IPS DF 6.9 (cell line): Measurements from ENCODE around the gene TMOD4.

Source experiments
- DNase-seq: peaks from one replicate; pipeline ENCODE4 v3.0.0-alpha.2; 2013; ENCODE audit warnings: low read depth, low spot score
- H3K27ac ChIP-seq: one replicate; pipeline ENCODE4 v1.5.1; 2013; ENCODE audit warnings: low read length, control low read depth
- H3K27me3 ChIP-seq: 2 replicates; pipeline ENCODE4 v1.6.1; 2013; ENCODE audit warnings: mild to moderate bottlenecking, low read length; ENCODE audit not compliant: control insufficient read depth, insufficient read depth
- H3K36me3 ChIP-seq: 2 replicates; pipeline ENCODE4 v1.6.1; 2013; ENCODE audit warnings: low read length; ENCODE audit not compliant: control insufficient read depth, insufficient read depth
- H3K4me1 ChIP-seq: 2 replicates; pipeline ENCODE4 v1.6.1; 2013; ENCODE audit warnings: low read length; ENCODE audit not compliant: control insufficient read depth, insufficient read depth
- H3K4me3 ChIP-seq: 2 replicates; pipeline ENCODE4 v1.5.1; 2013; ENCODE audit warnings: mild to moderate bottlenecking, low read length
- H3K9me3 ChIP-seq: 2 replicates; pipeline ENCODE4 v1.6.1; 2013; ENCODE audit warnings: low read length, inconsistent platforms; ENCODE audit not compliant: control insufficient read depth, insufficient read depth
- WGBS: extraction: QIAGEN DNeasy Blood & Tissue Kit; methylation state at CpG from one replicate; pipeline ENCODE4 v1.1.7; 2013; ENCODE audit warnings: mixed read lengths, missing lambda C conversion rate; ENCODE audit not compliant: insufficient read length, insufficient coverage; 5-methylcytosine and 5-hydroxymethylcytosine counted together

Gene TMOD4

DNA sequence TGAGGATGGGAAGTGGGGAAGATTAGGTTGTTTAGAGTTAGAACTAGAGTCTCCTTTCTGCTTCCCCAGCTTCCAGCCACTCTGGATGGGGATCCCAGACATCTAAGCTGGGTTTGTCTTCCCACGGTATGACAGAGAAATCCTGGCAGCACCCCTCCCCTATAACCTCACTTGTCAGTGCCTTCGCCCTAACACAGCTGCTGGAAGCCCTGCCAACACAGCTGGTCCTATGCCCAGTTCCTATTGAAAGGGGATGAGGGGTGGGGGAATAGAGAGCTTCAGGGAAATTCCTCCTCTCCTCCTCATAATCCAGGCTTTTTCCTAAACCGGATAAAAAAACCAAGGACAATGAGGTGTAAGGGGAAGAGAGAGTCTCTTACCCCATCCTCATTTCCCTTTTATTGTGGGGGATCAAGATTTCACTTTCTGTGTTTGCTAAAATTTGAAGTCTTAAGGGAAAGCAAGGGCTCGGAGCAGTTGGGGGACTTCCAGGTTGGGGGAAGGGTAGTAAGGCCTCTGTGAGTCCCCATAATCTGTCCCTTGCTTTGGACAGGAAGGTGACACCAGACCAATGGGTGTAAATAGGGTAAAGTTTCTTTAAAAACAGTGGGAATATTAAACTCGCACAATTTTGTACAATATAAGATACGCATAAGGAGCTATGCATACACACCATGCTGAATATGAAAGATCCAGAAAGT, 590 bp downstream of the TMOD4 start:
- no peaks in the 10 kb centered on the region for H3K4me1 ChIP-seq
- H3K4me3 ChIP-seq, result no peak overlapping the region
- no CpG with 5 or more reads among the region's 6 CpGs for WGBS
- no peaks in the 10 kb centered on the region for H3K9me3 ChIP-seq
- peaks cover 10% of the 10 kb centered on the region; the same call in 1 of the 2 replicates for H3K36me3 ChIP-seq
- H3K27me3 ChIP-seq, result no peaks in the 10 kb centered on the region
- no peak overlapping the region for H3K27ac ChIP-seq
- no peak for DNase-seq

DNA sequence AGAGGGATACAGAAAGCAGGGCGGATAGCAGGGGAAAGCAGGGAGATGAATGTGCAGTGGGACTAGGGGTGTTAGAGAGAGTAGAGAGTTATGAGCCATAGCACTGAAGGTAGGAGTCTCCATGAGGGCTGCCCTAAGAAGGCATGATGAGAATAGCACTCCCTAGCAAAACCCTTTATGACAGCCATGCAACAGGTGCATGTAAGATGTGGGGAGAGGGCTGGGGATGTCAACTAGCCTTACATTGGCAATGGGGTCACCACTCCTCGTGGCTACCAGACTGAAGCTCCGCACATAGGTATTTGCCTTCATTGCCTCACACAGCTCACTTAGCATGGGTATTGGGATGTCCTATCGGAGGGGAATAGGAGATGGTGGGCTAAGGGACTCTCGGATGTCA, 4.6 kb downstream of the TMOD4 start:
- no peak overlapping the region for H3K27ac ChIP-seq
- H3K27me3 ChIP-seq, result no peaks in the 10 kb centered on the region
- H3K36me3 ChIP-seq, result 0 out of 2 replicates have a peak, but pooled peaks cover 2% of the 10 kb centered on the region
- DNase-seq, result no peak
- no CpG with 5 or more reads among the region's 5 CpGs for WGBS
- H3K9me3 ChIP-seq, result no peaks in the 10 kb centered on the region
- no peaks in the 10 kb centered on the region for H3K4me1 ChIP-seq
- no peak overlapping the region for H3K4me3 ChIP-seq

DNA sequence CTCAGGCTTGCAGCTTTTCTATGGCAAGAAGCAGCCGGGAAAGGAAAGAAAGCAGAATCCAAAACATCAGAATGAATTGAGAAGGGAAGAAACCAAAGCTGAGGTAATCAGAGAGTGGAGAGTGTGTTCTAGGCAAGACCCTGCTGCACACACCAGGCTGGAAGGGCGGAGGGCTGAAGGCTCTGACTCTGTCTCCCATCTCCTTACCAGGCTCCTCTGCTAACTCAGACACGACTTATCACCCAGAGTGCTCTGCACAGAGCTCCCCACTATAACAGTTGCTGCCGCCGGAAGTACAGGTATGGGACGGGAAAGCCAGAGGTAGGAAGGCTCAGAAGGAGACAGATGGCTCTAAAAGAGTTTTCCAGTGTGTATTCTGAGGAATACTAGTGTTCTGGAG, 8.7 kb downstream of the TMOD4 start:
- no peak for DNase-seq
- Histone ChIP-seq H3K27me3 (no peaks in the 10 kb centered on the region), H3K4me3 (no peak overlapping the region; the same call in 1 of the 2 replicates), H3K27ac (no peak overlapping the region), H3K9me3 (no peaks in the 10 kb centered on the region), H3K4me1 (no peaks in the 10 kb centered on the region), H3K36me3 (no peaks in the 10 kb centered on the region)
- no CpG with 5 or more reads among the region's 6 CpGs for WGBS

GRCh38 chr1:151166505-151166956, 9.2 kb downstream of the TMOD4 start:
- Histone ChIP-seq H3K27me3 (no peaks in the 10 kb centered on the region), H3K27ac (no peak overlapping the region), H3K36me3 (no peaks in the 10 kb centered on the region), H3K4me1 (no peaks in the 10 kb centered on the region), H3K9me3 (no peaks in the 10 kb centered on the region), H3K4me3 (peak overlapping the region; percentile 72; the same call in 1 of the 2 replicates)
- no CpG with 5 or more reads among the region's 15 CpGs for WGBS
- DNase-seq, result no peak

- no CpG with 5 or more reads among the region's 38 CpGs for WGBS
- H3K9me3 ChIP-seq, result no peaks in the 10 kb centered on the region
- H3K27ac ChIP-seq, result no peak within 1 kb of the TSS
- DNase-seq, result peak; percentile 96
- no peaks in the 10 kb centered on the region for H3K4me1 ChIP-seq
- no peaks in the 10 kb centered on the region for H3K27me3 ChIP-seq
- no peaks in the 10 kb centered on the region for H3K36me3 ChIP-seq
- H3K4me3 ChIP-seq, result peak within 1 kb of the TSS; percentile 72
Measured at GRCh38 chr1:151165738-151166504, 9.9 kb downstream of the TMOD4 start, which contains the start of the genes LYSMD1 and SCNM1. Gene LYSMD1, minus strand, starts transcription at chr1:151165902. Its CDS starts 644 bp downstream, at chr1:151165258. Gene SCNM1, plus strand, starts transcription at chr1:151166144. Its CDS starts 9 bp downstream, at chr1:151166153.

- Histone ChIP-seq H3K4me3 (peak overlapping the region; percentile 45; the same call in 1 of the 2 replicates), H3K4me1 (no peaks in the 10 kb centered on the region), H3K27ac (no peak overlapping the region), H3K9me3 (no peaks in the 10 kb centered on the region), H3K27me3 (no peaks in the 10 kb centered on the region), H3K36me3 (no peaks in the 10 kb centered on the region; the same call in 1 of the 2 replicates)
- no peak for DNase-seq
- no CpG with 5 or more reads among the region's 15 CpGs for WGBS
Measured at GRCh38 chr1:151165281-151165737, 10.5 kb downstream of the TMOD4 start.

DNA sequence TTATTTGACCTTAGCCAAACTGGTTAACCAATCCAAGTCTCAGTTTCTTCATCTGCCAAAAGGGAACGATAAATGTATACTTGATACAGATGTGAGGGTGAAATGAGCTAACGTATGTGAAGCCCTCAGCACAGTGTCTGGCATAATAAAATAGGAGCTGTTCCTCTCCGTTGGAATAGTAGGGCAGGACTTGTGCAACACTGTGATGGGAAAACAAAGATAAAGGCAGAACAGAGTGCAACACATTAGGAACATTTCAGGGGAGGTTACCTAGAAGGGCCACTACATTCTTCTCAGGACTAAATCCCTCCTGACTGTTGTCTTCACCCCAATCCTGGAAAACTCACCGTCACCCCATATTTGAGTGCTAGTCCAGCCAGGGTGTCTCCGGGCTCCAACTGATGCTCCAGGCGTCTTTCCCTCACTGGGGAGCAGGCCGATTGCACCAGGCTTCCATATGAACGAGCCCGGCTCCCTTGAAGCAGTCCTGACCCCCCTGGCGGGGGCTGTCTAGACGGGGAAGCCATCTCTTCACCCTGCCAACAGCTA, 11.0 kb downstream of the TMOD4 start:
- no CpG with 5 or more reads among the region's 11 CpGs for WGBS
- no peak for DNase-seq
- no peaks in the 10 kb centered on the region; the same call in 1 of the 2 replicates for H3K36me3 ChIP-seq
- no peaks in the 10 kb centered on the region for H3K4me1 ChIP-seq
- H3K4me3 ChIP-seq, result peak overlapping the region; percentile 45; the same call in 1 of the 2 replicates
- H3K27ac ChIP-seq, result no peak overlapping the region
- H3K27me3 ChIP-seq, result no peaks in the 10 kb centered on the region
- H3K9me3 ChIP-seq, result no peaks in the 10 kb centered on the region

DNA sequence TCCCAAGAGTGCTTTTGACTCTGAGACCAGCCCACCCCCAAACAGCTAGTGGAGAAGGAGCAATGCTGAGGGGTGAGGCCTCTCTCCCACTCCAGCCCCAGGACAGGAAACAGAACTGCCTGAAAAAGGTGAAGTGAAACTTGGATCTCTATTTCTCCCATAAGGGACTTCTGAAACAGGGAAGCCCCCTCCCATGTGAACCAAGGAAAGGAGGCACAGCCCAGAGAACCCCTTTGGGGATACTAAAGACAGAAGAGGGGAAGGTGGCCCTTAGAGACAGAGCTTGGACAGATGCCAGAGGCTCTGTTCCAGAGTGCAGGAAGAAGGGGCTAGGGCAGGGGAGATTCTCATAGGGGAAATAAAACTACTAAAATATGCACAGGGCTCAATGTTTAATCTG, 16.4 kb downstream of the TMOD4 start:
- H3K9me3 ChIP-seq, result no peaks in the 10 kb centered on the region
- H3K27me3 ChIP-seq, result no peaks in the 10 kb centered on the region
- H3K36me3 ChIP-seq, result peaks cover 4% of the 10 kb centered on the region; the same call in 1 of the 2 replicates
- no peak overlapping the region for H3K27ac ChIP-seq
- no peaks in the 10 kb centered on the region for H3K4me1 ChIP-seq
- no peak overlapping the region for H3K4me3 ChIP-seq
- DNase-seq, result no peak

DNA sequence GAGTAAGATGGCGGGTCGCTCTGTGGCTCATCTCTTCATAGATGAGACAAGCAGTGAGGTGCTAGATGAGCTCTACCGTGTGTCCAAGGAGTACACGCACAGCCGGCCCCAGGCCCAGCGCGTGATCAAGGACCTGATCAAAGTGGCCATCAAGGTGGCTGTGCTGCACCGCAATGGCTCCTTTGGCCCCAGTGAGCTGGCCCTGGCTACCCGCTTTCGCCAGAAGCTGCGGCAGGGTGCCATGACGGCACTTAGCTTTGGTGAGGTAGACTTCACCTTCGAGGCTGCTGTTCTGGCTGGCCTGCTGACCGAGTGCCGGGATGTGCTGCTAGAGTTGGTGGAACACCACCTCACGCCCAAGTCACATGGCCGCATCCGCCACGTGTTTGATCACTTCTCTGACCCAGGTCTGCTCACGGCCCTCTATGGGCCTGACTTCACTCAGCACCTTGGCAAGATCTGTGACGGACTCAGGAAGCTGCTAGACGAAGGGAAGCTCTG, 17.0 kb downstream of the TMOD4 start:
- whole genome bisulfite sequencing, result no CpG with 5 or more reads among the region's 22 CpGs
- no peak for DNase-seq
- Histone ChIP-seq H3K9me3 (no peaks in the 10 kb centered on the region), H3K4me3 (no peak overlapping the region), H3K27me3 (no peaks in the 10 kb centered on the region), H3K4me1 (no peaks in the 10 kb centered on the region), H3K27ac (no peak overlapping the region), H3K36me3 (peaks cover 4% of the 10 kb centered on the region; the same call in 1 of the 2 replicates)

DNA sequence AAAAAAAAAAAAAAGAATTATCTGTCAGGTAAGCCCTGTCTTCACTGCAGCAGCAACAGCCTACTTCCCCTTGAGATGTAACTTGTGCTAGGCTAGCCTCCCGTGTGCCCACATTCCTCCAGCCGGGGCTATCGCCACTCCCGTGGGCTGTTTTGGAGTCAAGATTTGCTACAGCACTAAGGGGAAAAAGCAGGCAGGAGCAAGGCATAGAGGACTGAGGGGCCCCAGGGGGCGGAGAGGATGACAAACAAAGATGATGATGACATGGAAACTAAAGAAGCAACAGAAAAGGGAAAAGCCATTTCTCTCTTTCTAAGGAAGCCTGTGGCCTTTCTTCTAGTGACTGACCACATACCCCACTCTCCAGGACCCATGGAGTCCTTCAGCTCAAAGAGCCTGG, 17.5 kb downstream of the TMOD4 start:
- Histone ChIP-seq H3K27me3 (no peaks in the 10 kb centered on the region), H3K4me3 (no peak overlapping the region), H3K9me3 (no peaks in the 10 kb centered on the region), H3K4me1 (no peaks in the 10 kb centered on the region), H3K36me3 (peaks cover 4% of the 10 kb centered on the region; the same call in 1 of the 2 replicates), H3K27ac (no peak overlapping the region)
- WGBS, result no CpG with 5 or more reads among the region's 5 CpGs
- no peak for DNase-seq
